Measurements from ENCODE around the gene RNPEP. TPM values are rescaled to one million over a fixed set of nuclear protein-coding genes. Genes with fewer than 3 reads are reported as not detected.
A peak's percentile ranks its signal among the peaks of the same experiment; 100 is the strongest.

The RNPEP gene
- total and polyA plus RNA-seq, 2 of the 13 experiments (the other 11 are each of a cell fraction or from before 2014, with no cell fraction given): 20.6 to 38.4 TPM

DNA sequence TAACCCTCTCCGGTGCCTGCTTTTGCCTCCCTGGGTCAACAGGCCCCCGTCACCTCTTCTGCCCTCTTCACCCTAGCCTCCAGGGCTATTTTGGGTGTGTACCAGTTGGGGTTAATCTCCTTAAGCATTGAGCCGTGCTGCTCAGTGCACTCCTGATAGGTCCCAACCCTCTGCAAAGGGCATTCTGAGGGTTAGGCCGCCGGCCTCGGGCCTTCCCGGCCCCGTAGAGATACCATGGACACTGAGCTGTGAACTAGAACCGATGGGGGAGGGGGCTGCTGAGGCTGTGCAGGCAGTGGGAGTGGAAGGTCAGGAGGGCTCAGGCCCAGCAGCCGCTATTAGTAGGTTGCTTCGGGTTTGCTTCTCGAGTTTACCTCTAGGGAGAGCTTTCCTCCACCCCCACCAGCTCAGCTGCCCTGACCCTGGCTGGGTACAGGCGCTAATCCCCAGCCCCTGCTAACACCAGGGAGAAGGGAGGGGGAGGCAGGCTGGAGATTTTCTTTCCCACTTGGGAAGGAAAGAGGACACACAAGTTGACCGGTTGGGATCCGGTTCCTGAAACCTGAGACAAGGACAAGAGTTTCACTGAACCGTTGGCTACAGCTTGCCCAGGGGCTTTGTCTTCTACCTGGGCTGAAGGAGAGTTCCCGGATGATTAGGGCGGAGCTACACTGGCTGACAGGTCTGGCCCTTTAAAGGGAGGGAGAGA, 40.9 kb upstream of the RNPEP start (continued):
- TF ChIP-seq, protein P1, sequence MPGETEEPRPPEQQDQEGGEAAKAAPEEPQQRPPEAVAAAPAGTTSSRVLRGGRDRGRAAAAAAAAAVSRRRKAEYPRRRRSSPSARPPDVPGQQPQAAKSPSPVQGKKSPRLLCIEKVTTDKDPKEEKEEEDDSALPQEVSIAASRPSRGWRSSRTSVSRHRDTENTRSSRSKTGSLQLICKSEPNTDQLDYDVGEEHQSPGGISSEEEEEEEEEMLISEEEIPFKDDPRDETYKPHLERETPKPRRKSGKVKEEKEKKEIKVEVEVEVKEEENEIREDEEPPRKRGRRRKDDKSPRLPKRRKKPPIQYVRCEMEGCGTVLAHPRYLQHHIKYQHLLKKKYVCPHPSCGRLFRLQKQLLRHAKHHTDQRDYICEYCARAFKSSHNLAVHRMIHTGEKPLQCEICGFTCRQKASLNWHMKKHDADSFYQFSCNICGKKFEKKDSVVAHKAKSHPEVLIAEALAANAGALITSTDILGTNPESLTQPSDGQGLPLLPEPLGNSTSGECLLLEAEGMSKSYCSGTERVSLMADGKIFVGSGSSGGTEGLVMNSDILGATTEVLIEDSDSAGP (CRISPR knock-in tag; IDR thresholded peaks at IDR 0.05; ENCODE audit: borderline replicate concordance): peak; percentile 99
- TF ChIP-seq, protein P2, sequence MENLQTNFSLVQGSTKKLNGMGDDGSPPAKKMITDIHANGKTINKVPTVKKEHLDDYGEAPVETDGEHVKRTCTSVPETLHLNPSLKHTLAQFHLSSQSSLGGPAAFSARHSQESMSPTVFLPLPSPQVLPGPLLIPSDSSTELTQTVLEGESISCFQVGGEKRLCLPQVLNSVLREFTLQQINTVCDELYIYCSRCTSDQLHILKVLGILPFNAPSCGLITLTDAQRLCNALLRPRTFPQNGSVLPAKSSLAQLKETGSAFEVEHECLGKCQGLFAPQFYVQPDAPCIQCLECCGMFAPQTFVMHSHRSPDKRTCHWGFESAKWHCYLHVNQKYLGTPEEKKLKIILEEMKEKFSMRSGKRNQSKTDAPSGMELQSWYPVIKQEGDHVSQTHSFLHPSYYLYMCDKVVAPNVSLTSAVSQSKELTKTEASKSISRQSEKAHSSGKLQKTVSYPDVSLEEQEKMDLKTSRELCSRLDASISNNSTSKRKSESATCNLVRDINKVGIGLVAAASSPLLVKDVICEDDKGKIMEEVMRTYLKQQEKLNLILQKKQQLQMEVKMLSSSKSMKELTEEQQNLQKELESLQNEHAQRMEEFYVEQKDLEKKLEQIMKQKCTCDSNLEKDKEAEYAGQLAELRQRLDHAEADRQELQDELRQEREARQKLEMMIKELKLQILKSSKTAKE (CRISPR knock-in tag; IDR thresholded peaks at IDR 0.05; ENCODE audit: borderline replicate concordance): no peak
- TF ChIP-seq ZNF678 (CRISPR knock-in tag; IDR thresholded peaks at IDR 0.05) (no peak), ZNF331 (CRISPR knock-in tag; IDR thresholded peaks at IDR 0.05) (0 out of 2 replicates have a peak, but pooled peaks have one; percentile 21), KLF11 (CRISPR knock-in tag; IDR thresholded peaks at IDR 0.05) (no peak), ZNF784 (CRISPR knock-in tag; IDR thresholded peaks at IDR 0.05; ENCODE audit: borderline replicate concordance) (0 out of 2 replicates have a peak, but pooled peaks have one; percentile 46), KDM5B (CRISPR knock-in tag; IDR thresholded peaks at IDR 0.05; ENCODE audit: borderline replicate concordance) (0 out of 2 replicates have a peak, but pooled peaks have one; percentile 24), MTA3 (CRISPR knock-in tag; IDR thresholded peaks at IDR 0.05) (no peak), ZNF281 (CRISPR knock-in tag; IDR thresholded peaks at IDR 0.05; ENCODE audit: borderline replicate concordance) (peak; percentile 89), ZNF605 (CRISPR knock-in tag; IDR thresholded peaks at IDR 0.05) (no peak; the same call in 1 of the 2 replicates), MEIS1 (CRISPR knock-in tag; IDR thresholded peaks at IDR 0.05; ENCODE audit: borderline replicate concordance) (no peak), MTERF4 (CRISPR knock-in tag; IDR thresholded peaks at IDR 0.05) (no peak), ARID5B (CRISPR knock-in tag; IDR thresholded peaks at IDR 0.05) (no peak), ZNF569 (CRISPR knock-in tag; IDR thresholded peaks at IDR 0.05; ENCODE audit: borderline replicate concordance) (no peak), GFI1 (CRISPR knock-in tag; IDR thresholded peaks at IDR 0.05; ENCODE audit: borderline replicate concordance) (peak; percentile 68; the same call in 1 of the 2 replicates)

Measured in HepG2 (cell line).